ENCODE data around the gene NFKBIL1. TPM values are rescaled to one million over a fixed set of nuclear protein-coding genes. Genes with fewer than 3 reads are reported as not detected.

Gene NFKBIL1
- total RNA-seq, 1 donor from 2014 or later = 13.4 TPM

GRCh38 chr6:31541059-31541657, 6.2 kb upstream of the NFKBIL1 start:
- Mint-ChIP-seq H3K4me3 (ENCODE audit: unreplicated experiment) (peak overlapping the region; percentile 99), H3K9me3 (ENCODE audit: unreplicated experiment) (no peaks in the 10 kb centered on the region), H3K4me1 (ENCODE audit: unreplicated experiment) (peaks cover 29% of the 10 kb centered on the region), H3K27ac (ENCODE audit: unreplicated experiment) (peak overlapping the region; percentile 100), H3K36me3 (ENCODE audit: low read depth, unreplicated experiment) (peaks cover 33% of the 10 kb centered on the region), H3K27me3 (ENCODE audit: unreplicated experiment) (peaks cover 8% of the 10 kb centered on the region)
- DNase-seq (ENCODE audit: low spot score) = no peak
- TF ChIP-seq CTCF (IDR thresholded peaks at IDR 0.05; ENCODE audit: unreplicated experiment) = no peak

- Mint-ChIP-seq H3K27ac (ENCODE audit: unreplicated experiment) (peak within 1 kb of the TSS; percentile 100), H3K4me1 (ENCODE audit: unreplicated experiment) (peaks cover 34% of the 10 kb centered on the region), H3K4me3 (ENCODE audit: unreplicated experiment) (peak within 1 kb of the TSS; percentile 99), H3K36me3 (ENCODE audit: low read depth, unreplicated experiment) (peaks cover 27% of the 10 kb centered on the region), H3K9me3 (ENCODE audit: unreplicated experiment) (no peaks in the 10 kb centered on the region), H3K27me3 (ENCODE audit: unreplicated experiment) (peaks cover 10% of the 10 kb centered on the region)
- peak; percentile 80 for DNase-seq (ENCODE audit: low spot score)
- no peak for TF ChIP-seq CTCF (IDR thresholded peaks at IDR 0.05; ENCODE audit: unreplicated experiment)
Measured at GRCh38 chr6:31541658-31542521, 5.5 kb upstream of the NFKBIL1 start, which contains the start of gene DDX39B. TSS of gene DDX39B (minus strand) at chr6:31542003. CDS start at chr6:31540532, 1,471 bp downstream.

- H3K27me3 Mint-ChIP-seq (ENCODE audit: unreplicated experiment) = peaks cover 10% of the 10 kb centered on the region
- no peak overlapping the region for H3K27ac Mint-ChIP-seq (ENCODE audit: unreplicated experiment)
- H3K4me3 Mint-ChIP-seq (ENCODE audit: unreplicated experiment) = no peak overlapping the region
- TF ChIP-seq CTCF (IDR thresholded peaks at IDR 0.05; ENCODE audit: unreplicated experiment) = no peak
- peaks cover 21% of the 10 kb centered on the region for H3K36me3 Mint-ChIP-seq (ENCODE audit: low read depth, unreplicated experiment)
- H3K9me3 Mint-ChIP-seq (ENCODE audit: unreplicated experiment) = no peaks in the 10 kb centered on the region
- DNase-seq (ENCODE audit: low spot score) = no peak
- peaks cover 31% of the 10 kb centered on the region for H3K4me1 Mint-ChIP-seq (ENCODE audit: unreplicated experiment)
Measured at GRCh38 chr6:31543639-31544038, 3.8 kb upstream of the NFKBIL1 start.

- H3K36me3 Mint-ChIP-seq (ENCODE audit: low read depth, unreplicated experiment) = peaks cover 12% of the 10 kb centered on the region
- H3K27ac Mint-ChIP-seq (ENCODE audit: unreplicated experiment) = no peak overlapping the region
- DNase-seq (ENCODE audit: low spot score) = no peak
- peaks cover 7% of the 10 kb centered on the region for H3K27me3 Mint-ChIP-seq (ENCODE audit: unreplicated experiment)
- no peak overlapping the region for H3K4me3 Mint-ChIP-seq (ENCODE audit: unreplicated experiment)
- H3K4me1 Mint-ChIP-seq (ENCODE audit: unreplicated experiment) = peaks cover 21% of the 10 kb centered on the region
- H3K9me3 Mint-ChIP-seq (ENCODE audit: unreplicated experiment) = no peaks in the 10 kb centered on the region
- no peak for TF ChIP-seq CTCF (IDR thresholded peaks at IDR 0.05; ENCODE audit: unreplicated experiment)
Measured at GRCh38 chr6:31544676-31545075, 2.7 kb upstream of the NFKBIL1 start.

- peaks cover 4% of the 10 kb centered on the region for H3K27me3 Mint-ChIP-seq (ENCODE audit: unreplicated experiment)
- H3K4me1 Mint-ChIP-seq (ENCODE audit: unreplicated experiment) = peaks cover 16% of the 10 kb centered on the region
- no peak for TF ChIP-seq CTCF (IDR thresholded peaks at IDR 0.05; ENCODE audit: unreplicated experiment)
- DNase-seq (ENCODE audit: low spot score) = no peak
- no peak overlapping the region for H3K27ac Mint-ChIP-seq (ENCODE audit: unreplicated experiment)
- H3K36me3 Mint-ChIP-seq (ENCODE audit: low read depth, unreplicated experiment) = peaks cover 6% of the 10 kb centered on the region
- no peaks in the 10 kb centered on the region for H3K9me3 Mint-ChIP-seq (ENCODE audit: unreplicated experiment)
- H3K4me3 Mint-ChIP-seq (ENCODE audit: unreplicated experiment) = peak overlapping the region; percentile 49
Measured at GRCh38 chr6:31545291-31545690, 2.1 kb upstream of the NFKBIL1 start.

All from endothelial cell (in vitro differentiated cells).